Gastroesophageal sphincter (tissue), 3 donors: Measurements from ENCODE around the gene ZNF543.

ENCODE experiments used
- CTCF ChIP-seq, 4 experiments: fragments of 200-600 bp in 2 of 4; fragments of 450-650 bp in 2 of 4; sonication (generic) in 1 of 4; IDR thresholded peaks; one replicate each; pipeline ENCODE4 v1.5.1; 2017 to 2019; ENCODE audit warnings: antibody characterized with exemption in 4 of 4, mild to moderate bottlenecking in 2 of 4, moderate library complexity in 2 of 4
- EP300 ChIP-seq: sonication (generic); formaldehyde crosslinking; IDR thresholded peaks from one replicate; pipeline ENCODE4 v1.6.1; 2017; ENCODE audit warnings: antibody characterized with exemption, mild to moderate bottlenecking
- POLR2A ChIP-seq, 2 donors: fragments of 450-650 bp; IDR thresholded peaks; one replicate each; pipeline ENCODE4 v1.6.1; 2017; ENCODE audit warnings: antibody characterized with exemption in 2 of 2, mild to moderate bottlenecking in 2 of 2, moderate library complexity in 1 of 2
- POLR2AphosphoS5 ChIP-seq: sonication (generic); formaldehyde crosslinking; IDR thresholded peaks from one replicate; pipeline ENCODE4 v1.6.1; 2017; ENCODE audit warnings: antibody characterized with exemption

- no peak for TF ChIP-seq CTCF (IDR thresholded peaks at IDR 0.05)
- no peak for TF ChIP-seq POLR2AphosphoS5
- TF ChIP-seq POLR2A (IDR thresholded peaks at IDR 0.05): no peak
- TF ChIP-seq EP300: no peak
Measured at GRCh38 chr19:57366776-57367175, 46.5 kb downstream of the ZNF543 start.
